ENCODE results near the gene SRGAP2C. TPM values are rescaled to one million over a fixed set of nuclear protein-coding genes. Genes with fewer than 3 reads are reported as not detected.

SRGAP2C gene
- polyA plus RNA-seq, 1 of the 3 experiments (the other 2 are of a cell fraction) = 3.2 TPM

- Histone ChIP-seq H3K9me2 (no peaks in the 10 kb centered on the region), H3K36me3 (replicated peaks in 1 of 2; ENCODE audit: control insufficient read depth in 1 of 2, insufficient read depth in 2 of 2, low read length in 1 of 2) (no peaks in the 10 kb centered on the region), H3K79me2 (ENCODE audit: insufficient read depth) (no peaks in the 10 kb centered on the region), H3K9me3 (no peaks in the 10 kb centered on the region), H3K27me3 (ENCODE audit: insufficient read depth) (no peaks in the 10 kb centered on the region), H3K4me3 (ENCODE audit: low read depth in 2 of 2, low read length in 1 of 2) (no peak overlapping the region), H4K20me1 (ENCODE audit: insufficient read depth) (no peaks in the 10 kb centered on the region), H3K4me1 (ENCODE audit: control insufficient read depth in 1 of 2, insufficient read depth in 2 of 2, low read depth in 1 of 2, low read length in 1 of 2) (no peaks in the 10 kb centered on the region; a peak in 1 of 4 replicates), H3K4me2 (no peak overlapping the region), H3K27ac (ENCODE audit: low read depth in 2 of 2, low read length in 1 of 2) (no peak overlapping the region), H3K9ac (no peak overlapping the region), H2AFZ (ENCODE audit: low read depth) (peak overlapping the region; percentile 64; the same call in 1 of the 2 replicates), H3F3A (replicated peaks; ENCODE audit: insufficient read depth) (peaks cover 4% of the 10 kb centered on the region)
- 97% methylated on average over 2 of the region's 2 CpGs for WGBS (ENCODE audit: low lambda C conversion rate)
- POLR2A ChIA-PET = no interaction called here
- CTCF ChIA-PET = no interaction called here
- TF ChIP-seq JUND (IDR thresholded peaks at IDR 0.05) (no peak), NRF1 (IDR thresholded peaks at IDR 0.05; ENCODE audit: low read depth, low read length) (no peak), FOSL2 (IDR thresholded peaks at IDR 0.05; ENCODE audit: borderline replicate concordance, low read depth) (no peak), FOXJ3 (CRISPR knock-in tag; IDR thresholded peaks at IDR 0.05) (no peak)
- TF ChIP-seq, protein P1, sequence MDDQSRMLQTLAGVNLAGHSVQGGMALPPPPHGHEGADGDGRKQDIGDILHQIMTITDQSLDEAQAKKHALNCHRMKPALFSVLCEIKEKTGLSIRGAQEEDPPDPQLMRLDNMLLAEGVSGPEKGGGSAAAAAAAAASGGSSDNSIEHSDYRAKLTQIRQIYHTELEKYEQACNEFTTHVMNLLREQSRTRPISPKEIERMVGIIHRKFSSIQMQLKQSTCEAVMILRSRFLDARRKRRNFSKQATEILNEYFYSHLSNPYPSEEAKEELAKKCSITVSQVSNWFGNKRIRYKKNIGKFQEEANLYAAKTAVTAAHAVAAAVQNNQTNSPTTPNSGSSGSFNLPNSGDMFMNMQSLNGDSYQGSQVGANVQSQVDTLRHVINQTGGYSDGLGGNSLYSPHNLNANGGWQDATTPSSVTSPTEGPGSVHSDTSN (IDR thresholded peaks at IDR 0.05) = no peak
- DNase-seq = no peak
These were observed 230.1 kb downstream of the SRGAP2C start for GRCh38 chr1:121414905-121415304.

GRCh38 chr1:121417325-121417923 is 232.6 kb downstream of the SRGAP2C start:
- Histone ChIP-seq H3K36me3 (replicated peaks in 1 of 2; ENCODE audit: control insufficient read depth in 1 of 2, insufficient read depth in 2 of 2, low read length in 1 of 2) (no peaks in the 10 kb centered on the region), H3K79me2 (ENCODE audit: insufficient read depth) (no peaks in the 10 kb centered on the region), H3K9ac (no peak overlapping the region), H4K20me1 (ENCODE audit: insufficient read depth) (no peaks in the 10 kb centered on the region), H3F3A (replicated peaks; ENCODE audit: insufficient read depth) (peaks cover 7% of the 10 kb centered on the region), H3K27ac (ENCODE audit: low read depth in 2 of 2, low read length in 1 of 2) (no peak overlapping the region), H3K27me3 (ENCODE audit: insufficient read depth) (no peaks in the 10 kb centered on the region), H3K9me3 (no peaks in the 10 kb centered on the region), H3K4me2 (no peak overlapping the region), H3K4me3 (ENCODE audit: low read depth in 2 of 2, low read length in 1 of 2) (no peak overlapping the region), H3K4me1 (ENCODE audit: control insufficient read depth in 1 of 2, insufficient read depth in 2 of 2, low read depth in 1 of 2, low read length in 1 of 2) (no peaks in the 10 kb centered on the region; a peak in 1 of 4 replicates), H3K9me2 (no peaks in the 10 kb centered on the region), H2AFZ (ENCODE audit: low read depth) (no peak overlapping the region)
- CTCF ChIA-PET = no interaction called here
- DNase-seq = no peak
- POLR2A ChIA-PET = interaction anchor here (0.6 kb wide), 1 partner anchor 27 kb away, joined by 3 read pairs; no protein-coding TSS in a partner anchor
- 74% methylated on average over 6 of the region's 6 CpGs for WGBS (ENCODE audit: low lambda C conversion rate)
- TF ChIP-seq EZH2phosphoT487 (IDR thresholded peaks at IDR 0.05; ENCODE audit: borderline replicate concordance, low read depth) (no peak), MEF2A (IDR thresholded peaks at IDR 0.05; ENCODE audit: borderline replicate concordance, low read depth) (no peak), JUND (IDR thresholded peaks at IDR 0.05) (no peak), GATA2 (CRISPR knock-in tag; IDR thresholded peaks at IDR 0.05) (no peak), GABPA (IDR thresholded peaks at IDR 0.05; ENCODE audit: low read depth) (no peak), FOXM1 (IDR thresholded peaks at IDR 0.05; ENCODE audit: low read depth) (no peak), POLR2AphosphoS5 (IDR thresholded peaks at IDR 0.05; ENCODE audit: low read depth, low read length) (no peak), SMC3 (IDR thresholded peaks at IDR 0.05; ENCODE audit: low read depth, low read length) (no peak)
- TF ChIP-seq, protein P2, sequence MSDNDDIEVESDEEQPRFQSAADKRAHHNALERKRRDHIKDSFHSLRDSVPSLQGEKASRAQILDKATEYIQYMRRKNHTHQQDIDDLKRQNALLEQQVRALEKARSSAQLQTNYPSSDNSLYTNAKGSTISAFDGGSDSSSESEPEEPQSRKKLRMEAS (IDR thresholded peaks at IDR 0.05; ENCODE audit: low read depth) = no peak
- TF ChIP-seq, protein P1 (IDR thresholded peaks at IDR 0.05) = no peak
